GM18868 (cell line): Measurements from ENCODE around the gene DMGDH.

ENCODE experiments used
- ATAC-seq: cut with Tn5 transposase; IDR thresholded peaks from one replicate; pipeline ENCODE4 v1.9.1; 2021; ENCODE audit warnings: mild to moderate bottlenecking, moderate library complexity; ENCODE audit not compliant: unreplicated experiment

The DMGDH gene

DNA sequence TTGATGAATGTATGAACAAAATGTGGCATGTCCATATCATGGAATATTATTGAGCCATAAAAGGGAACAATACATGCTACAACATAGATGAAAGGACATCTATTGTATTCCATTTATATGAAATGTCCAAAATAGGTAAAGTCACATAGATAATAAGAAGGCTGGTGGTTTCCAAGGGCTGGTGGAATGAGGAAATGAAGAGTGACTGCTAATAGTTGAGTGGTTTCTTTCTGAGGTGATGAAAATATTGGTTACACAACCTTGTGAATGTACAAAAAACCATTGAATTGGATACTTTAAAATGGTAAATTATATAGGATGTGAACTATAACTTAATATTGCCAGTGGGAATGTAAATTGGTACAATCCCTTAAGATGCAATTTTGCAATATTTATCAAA, 89.6 kb downstream of the DMGDH start:
- ATAC-seq = no peak

DNA sequence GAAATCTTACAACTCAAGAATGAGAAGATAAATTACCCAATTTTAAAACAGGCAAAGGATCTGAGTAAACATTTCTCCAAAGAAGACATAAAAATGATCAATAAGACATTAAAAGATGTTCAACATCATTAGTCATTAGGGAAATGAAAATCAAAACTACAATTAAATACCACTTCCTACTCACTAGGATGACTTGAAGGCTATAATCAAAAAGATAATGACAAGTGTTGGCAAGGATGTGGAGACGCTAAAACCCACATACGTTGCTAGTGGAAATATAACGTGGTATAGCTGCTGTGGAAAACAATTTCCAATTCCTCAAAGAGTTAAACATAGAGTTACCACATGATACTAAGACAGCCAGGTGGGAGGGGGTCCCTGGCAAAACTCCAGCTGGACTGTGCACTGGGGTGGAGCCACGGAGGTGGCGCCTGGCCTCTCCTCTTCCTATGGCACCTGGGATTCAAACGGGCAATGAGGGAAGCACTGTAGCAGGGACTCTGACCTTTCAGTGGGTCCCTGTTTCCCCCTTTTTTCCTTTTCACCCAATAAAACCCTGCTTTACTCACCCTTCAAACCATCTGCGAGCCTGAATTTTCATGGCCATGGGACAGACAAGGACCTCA, 90.2 kb downstream of the DMGDH start:
- ATAC-seq = no peak

DNA sequence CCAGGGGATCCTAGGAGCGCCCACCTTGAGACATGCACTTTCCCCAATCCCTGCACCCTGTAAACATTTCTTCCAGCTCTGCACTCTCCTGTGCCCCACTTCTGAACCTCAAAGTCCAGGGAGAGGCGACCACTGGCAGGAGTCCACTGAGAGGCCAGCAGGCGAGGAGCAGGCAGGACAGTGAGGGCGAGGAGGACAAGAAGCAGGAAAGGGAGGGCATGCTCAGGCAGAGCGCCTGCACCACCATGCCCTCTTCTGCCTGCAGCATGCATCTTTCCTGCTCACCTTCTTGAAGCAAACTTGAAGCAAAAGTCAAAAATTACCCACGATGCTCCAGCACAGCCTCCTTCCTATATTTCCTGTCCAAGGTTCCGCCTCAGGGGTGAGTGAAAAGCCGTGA, 94.4 kb downstream of the DMGDH start:
- ATAC-seq = no peak

DNA sequence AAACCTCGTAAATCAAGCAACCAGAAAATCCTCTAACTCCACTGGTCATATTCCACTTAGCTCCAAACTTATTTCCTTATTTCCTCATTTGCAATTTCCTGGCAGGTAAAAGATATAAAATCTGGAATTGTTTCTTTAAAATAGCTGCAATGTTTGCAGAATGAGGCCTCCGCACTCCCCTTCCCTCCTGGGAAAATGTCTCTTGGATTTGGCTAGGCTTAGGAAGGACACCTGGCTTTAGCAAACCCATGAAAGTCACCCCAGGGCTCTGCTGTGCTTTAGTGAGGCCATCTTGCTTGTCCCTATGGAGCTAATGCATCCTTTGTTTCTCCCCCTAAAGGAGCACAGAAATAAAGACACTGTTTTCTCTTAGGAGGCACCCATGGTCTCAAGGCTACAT, 94.9 kb downstream of the DMGDH start:
- no peak for ATAC-seq

DNA sequence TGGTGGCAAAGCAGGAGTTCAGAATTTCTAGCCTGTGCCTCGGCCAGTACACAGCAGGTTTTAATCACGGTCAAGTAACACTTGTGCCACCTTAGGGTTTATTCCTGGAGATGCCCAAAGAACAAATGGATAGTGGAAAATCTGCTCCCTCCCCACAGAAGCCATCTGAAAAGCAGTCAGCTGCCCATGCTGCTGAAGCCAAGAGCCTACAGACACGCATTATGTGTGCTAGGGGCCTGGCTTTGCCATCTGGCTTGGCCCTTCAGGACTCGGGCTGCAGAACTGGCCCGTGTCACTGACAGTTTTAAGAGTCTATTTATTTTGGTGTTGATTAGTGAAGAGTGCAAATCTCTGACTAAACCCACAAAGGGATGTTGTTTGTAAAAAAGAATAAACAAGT, 95.5 kb downstream of the DMGDH start:
- ATAC-seq = no peak

DNA sequence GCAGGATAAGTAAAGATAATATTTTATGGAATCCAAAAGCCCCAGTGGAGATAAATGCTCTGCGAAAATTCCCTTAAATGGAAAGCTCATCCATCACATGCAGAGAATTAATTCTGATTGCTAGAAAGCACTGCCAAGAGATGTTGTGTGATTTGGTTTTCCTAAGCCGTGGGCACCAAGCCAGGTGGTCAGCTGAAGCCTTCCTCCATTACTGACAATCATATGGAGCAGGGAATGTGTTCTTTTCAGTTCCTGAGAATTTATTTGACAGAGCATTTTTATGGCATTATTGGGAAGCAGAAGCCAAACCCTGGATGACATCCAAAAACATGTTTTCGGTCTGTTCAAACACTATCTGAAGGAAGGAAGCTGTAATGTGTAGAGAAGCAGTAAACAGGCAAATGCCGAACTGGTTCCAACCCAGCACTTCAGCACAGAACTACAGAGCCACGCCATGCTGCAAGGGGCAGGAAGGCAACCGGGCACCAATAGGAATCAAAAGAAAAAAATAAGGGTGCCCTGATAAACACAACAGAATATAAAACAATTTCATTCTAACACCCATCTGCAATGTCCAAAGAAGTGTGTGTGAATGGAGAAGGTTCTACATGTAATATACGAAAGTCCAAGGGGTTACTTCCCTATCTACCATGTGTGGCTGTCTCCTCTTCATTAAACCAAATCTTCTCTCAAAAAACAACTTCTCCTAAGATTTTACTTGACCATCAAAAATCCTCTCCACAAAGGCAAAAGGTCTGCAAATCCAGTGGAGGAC, 96.6 kb downstream of the DMGDH start:
- no peak for ATAC-seq

DNA sequence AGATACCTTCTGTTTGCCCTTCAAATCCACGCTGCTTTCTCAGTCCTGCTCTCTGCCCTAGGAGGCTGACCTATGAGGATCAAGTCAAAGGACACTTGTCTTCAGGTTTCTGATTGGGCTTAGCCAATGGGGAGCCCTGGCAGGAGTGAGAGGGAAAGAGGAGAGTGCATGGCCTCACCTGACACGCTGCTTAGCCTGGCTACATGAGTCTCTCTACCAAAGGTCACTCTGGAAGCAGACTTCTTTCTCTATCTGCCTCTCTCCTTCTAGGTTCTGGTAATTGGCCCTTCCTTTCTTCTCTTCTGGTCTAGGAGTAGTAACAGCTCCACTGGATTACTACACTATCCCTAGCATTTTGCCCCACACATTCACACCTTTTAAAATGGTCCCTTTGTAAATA, 97.5 kb downstream of the DMGDH start:
- no peak for ATAC-seq

DNA sequence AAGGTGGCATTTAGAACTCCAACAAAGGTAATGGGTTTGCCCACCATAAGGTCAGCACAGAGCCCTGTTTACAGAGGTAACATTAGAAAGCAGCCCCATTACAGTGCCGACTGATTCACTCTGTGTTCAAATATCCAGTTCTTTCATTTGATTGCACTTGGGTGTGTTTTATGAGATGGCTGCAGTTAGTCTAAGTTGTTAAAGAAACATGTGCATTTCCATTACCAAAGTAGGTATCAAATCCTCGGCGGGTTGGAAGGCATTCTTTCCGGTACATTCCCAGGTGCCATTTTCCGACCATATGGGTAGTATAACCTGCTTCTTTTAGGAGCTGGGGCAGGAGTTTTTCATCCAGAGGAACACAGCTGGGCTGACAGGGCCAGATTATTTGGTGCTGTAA, 100.7 kb downstream of the DMGDH start:
- no peak for ATAC-seq

DNA sequence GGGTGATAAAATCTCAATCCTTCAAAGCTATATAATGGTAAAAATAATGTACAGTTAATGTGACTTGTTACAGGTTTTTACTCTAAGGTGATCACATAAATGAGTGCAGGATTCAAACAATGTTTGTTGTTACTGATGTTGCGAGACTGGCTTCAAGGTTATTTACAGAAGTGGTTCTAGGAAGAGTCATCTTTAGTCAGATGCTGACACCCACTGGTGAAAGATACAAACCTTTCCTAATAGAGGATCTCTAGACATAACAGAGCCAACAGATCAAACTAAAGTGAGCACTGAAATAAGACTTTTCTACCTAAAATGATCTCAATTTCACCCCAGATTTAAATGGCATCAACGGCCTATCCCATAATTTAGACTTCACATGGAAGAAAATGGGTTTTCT, 104.6 kb downstream of the DMGDH start:
- ATAC-seq = peak; percentile 53

DNA sequence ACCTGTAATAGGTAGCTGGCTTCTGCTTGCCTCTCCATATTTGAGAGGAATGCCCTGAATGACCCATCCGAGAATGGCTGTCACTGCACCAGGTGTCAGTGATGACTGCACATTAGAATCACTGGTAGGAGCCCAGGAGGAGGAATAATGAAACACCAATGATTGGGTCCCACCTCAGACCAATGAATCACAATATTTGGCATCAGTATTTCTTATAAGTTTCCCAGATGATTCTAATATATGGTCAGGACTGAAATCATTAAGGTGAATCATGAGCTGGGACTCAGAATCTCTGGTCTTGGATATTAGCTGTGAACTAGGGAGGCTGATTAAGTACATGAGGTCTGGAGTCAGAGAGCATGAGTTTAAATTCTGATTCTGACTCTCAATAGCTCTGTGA, 107.7 kb downstream of the DMGDH start:
- ATAC-seq = no peak

DNA sequence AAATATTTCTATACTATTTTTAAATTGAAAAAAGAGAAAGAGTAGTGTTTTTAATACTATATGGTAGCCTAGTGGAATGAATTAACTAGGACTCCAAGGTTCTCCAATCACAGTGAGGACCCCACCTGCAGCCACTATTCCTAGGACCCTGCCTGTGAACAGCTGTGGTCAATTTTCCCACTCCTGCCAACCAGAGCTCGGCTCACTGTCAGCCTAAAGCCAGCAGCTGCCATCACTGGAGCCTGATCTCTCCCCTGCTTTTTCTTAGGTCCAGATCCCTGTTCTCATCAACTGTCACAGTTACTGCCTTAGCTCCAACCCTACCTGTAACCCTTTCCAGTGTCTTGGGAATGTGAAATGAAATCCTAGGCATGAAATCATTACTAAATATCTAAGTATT, 109.7 kb downstream of the DMGDH start:
- ATAC-seq = no peak

DNA sequence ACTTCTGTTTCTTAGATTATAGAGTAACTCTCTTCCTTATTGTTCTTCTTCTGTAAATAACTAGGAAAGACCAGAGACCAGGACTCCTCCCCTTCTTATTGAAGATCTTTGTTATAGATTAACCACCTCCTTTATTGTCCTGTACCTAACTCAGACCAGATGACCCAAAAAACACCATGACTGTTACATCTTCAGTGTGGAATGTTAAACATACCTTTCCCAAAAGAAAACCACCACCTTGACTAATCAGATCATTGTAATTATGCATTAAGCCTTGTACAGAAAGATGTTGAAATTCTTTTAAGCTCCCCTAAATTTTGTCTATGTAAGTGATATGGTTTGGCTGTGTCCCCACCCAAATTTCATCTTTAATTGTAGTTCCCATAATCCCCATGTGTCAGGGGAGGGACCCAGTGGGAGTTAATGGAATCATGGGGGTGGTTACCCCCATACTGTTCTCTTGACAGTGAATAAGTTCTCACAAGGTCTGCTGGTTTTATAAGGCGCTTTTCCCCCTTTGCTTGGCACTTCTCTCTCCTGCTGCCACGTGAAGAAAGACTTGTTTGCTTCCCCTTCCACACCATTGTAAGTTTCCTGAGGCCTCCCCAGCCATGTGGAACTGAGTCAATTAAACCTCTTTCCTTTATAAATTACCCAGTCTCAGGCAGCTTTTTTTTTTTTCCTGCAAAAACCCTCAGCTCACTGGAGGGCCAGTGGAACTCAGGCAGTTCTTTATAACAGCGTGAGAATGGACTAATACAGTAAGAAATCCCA, 110.6 kb downstream of the DMGDH start:
- ATAC-seq = no peak

DNA sequence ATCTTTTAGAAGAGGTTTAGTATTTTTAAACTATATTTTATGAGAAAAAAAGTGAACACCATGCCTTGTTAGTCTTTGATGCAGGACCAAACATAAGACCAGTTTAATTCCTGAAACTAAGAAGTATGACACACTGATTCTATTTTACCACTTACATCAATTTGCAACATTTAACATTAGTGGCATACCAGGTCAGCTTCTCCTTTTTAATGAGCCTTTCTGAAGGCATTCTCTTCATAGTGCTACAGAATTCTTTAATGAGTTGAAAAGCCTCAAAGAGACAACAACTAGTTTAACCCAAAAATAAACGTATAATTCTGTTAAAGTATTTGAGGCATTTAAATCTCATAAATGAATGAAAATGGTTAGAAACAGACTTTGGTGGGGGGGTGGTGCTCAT, 112.6 kb downstream of the DMGDH start:
- ATAC-seq = no peak

DNA sequence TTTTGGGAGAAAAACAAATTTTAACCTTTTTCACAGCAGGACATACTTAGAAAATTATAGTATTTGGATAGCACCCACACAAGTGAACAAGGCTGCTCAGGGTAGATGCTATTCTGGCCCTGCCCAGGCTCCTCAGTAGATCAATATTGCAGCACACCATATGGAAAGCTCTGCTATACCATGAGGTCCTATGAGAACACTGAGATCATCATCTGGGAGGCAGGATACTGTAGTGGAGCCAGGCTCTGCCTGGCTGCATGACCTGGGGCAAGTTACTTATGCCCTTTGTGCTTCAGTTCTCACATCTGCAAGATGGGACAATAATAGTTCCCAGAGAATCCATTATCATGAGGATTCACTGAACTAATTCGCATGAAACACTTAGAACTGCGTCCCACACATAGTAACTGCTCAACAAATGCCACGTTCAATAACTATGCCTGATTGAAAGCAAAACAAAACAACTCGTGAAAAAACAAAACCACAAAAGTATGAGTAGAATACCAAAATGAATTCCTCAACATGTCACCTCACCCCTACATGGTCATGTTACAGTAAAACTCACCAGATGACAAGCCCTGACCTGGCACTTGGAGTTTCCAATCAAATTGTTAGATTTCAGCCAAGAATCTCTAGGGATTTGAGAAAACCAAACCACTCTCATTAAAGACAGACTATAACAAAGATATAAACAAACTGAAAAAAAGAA, 116.2 kb downstream of the DMGDH start:
- ATAC-seq = no peak
